Smooth muscle cell of the brain vasculature (primary cell): ENCODE results near the gene BNIP3.

Source experiments
- DNase-seq: peaks from one replicate; pipeline ENCODE4 v3.0.0-alpha.2; 2012; ENCODE audit warnings: low read depth, low spot score

Gene BNIP3

DNA sequence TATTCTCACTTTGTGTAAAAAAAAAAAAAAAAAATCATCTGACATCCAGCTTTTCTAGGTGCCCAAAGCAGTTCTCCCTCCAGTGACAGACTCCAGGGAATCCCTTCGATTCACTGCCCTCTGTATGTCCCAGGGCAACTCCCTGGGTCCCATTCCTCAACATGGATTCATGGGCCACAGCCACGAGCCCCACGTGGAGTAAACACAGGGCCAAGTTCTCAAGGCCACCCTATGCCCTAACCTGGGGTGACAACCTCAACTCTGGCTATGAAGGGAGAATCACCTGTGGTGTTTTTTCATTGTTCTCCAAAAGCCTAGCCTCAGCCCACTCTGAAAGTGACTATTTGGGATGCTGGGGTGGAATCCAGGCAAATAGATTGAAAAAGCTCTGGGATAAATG, 3.4 kb downstream of the BNIP3 start:
- no peak for DNase-seq

DNA sequence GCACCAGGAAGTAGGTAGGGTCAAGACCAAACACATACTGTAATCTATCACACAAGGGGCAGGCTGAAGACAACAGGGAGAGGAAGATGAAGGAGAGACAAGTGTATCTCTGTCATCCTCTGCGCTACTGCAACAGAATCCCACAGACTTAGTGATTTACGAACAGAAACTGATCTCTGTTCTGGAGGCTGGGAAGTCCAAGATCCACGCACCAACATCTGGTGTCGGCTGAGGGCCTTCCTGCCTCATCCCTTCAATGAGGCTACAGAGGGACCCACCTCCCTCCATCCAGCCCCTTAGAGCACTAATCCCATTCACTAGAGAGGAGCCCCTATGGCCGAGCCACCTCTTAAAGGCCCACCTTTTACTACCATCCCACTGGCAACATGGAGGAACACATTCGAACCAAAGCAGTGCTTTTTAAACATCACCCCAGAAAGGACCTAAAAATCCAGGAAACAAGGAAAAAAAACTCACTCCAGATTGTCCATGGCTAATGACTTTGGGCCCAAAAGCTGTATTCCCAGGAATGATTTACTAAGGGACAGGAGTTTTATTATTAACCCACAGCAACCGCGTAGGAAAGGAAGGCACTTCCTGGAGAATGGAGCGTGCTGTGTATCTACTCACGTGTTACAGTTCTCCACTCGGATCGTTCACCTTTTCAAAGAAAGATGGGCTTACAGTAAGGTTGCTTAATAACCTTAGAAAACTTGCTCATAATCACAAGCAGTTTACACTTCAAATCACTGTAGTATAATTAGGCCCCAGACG, 4.2 kb downstream of the BNIP3 start:
- no peak for DNase-seq

DNA sequence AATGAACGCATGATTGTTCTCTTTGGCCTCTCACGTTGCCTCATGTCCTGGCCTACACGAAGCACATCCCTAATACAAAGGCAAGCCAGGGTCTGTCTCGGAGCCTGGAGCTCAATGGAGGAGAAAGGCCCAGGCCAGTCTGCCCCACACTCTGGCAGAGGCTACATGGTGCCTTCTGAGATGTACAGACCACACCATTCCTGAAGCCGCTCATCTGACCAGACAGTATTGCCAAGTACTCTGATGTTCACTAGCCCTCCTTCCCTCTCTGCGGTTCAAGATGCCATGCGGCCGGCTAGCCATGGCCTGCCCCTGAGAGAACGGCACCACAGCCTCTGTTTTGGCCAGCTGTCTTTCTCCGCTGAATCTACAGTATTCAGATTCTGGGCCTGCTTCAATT, 5.9 kb downstream of the BNIP3 start:
- no peak for DNase-seq

DNA sequence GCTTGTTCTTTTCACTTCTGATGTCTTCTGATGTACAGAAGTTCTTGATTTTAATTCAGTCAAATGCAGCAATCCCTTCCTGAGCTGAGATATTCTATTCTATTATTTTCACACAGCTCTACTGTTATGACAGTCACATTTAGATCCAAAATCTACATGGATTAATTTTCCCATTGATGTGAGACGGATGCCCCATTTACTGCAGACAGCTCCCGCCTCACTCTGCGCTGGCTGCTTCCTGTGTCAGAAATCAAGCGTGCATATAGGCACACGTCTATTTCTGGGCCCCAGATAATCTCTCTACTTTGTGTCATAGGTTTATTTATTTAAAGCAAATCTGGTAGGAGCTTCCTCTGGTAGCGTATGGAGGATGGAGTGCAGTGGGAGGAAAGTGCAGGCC, 6.7 kb downstream of the BNIP3 start:
- no peak for DNase-seq

DNA sequence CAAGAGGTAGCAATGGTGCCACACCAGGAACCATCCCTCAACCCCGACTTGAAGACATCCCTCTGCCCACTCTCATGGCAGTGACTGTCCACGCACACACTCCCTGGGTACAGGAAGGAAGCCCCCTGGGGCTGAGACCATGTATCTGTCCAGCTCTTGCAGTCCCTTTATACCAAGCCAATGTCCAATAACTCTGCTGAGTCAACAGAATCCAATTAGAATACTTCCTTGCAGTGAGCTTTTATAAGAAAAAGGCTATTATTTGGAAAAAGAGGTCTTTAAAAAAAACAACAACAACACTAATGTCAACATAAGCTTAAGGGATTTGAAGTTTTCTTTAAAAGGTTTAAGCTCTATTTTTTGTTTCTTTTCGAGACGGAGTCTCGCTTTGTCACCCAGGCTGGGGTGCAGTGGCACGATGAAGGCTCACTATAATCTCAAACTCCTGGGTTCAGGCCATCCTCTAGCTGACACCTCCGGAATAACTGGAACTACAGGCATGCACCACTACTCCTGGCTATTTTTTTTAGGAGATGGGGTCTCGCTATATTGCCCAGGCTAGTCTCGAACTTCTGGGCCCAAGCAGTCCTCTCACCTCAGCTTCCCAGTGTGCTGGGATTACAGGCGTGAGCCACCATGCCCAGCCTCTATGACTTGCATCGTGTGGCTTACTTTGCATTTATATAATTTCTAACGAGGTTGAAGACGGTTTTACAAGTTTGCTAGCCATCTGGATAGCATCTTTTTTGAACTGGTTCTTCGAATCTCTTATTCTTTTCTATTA, 7.5 kb downstream of the BNIP3 start:
- no peak for DNase-seq

GRCh38 chr10:131973160-131973951, 8.4 kb downstream of the BNIP3 start:
- no peak for DNase-seq

DNA sequence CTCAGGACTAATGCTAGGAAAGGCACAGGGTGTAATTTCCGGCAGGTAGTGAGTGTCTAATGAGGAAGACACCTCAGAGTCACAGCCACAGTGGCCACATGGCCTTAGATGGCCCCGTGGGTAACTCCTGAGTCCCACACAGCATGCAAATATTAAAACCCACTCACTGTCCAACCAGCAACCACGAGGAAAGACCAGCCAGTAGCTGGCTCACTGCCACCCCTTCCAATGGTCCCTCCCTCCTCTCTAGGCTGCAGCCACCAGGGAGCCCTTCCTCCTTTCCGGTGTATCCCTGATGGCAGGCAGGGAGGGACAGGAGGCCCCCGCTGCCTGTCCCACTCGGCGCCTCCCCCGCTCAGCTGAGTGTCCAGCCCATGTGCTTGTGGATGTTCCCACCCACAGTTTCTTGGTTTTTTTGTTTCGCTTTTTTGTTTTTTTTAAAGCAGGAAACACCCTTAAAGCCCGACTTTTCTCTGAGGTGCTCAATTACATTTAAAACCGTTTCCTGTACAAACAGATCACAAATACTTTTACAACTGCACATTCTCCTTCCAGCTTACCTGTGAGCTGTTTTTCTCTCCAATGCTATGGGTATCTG, 9.2 kb downstream of the BNIP3 start:
- DNase-seq = peak; percentile 23

GRCh38 chr10:131971591-131971990, 10.1 kb downstream of the BNIP3 start:
- DNase-seq = no peak

GRCh38 chr10:131970946-131971345, 10.8 kb downstream of the BNIP3 start:
- DNase-seq = no peak

- no peak for DNase-seq
These were observed 12.8 kb downstream of the BNIP3 start for GRCh38 chr10:131968949-131969348.

DNA sequence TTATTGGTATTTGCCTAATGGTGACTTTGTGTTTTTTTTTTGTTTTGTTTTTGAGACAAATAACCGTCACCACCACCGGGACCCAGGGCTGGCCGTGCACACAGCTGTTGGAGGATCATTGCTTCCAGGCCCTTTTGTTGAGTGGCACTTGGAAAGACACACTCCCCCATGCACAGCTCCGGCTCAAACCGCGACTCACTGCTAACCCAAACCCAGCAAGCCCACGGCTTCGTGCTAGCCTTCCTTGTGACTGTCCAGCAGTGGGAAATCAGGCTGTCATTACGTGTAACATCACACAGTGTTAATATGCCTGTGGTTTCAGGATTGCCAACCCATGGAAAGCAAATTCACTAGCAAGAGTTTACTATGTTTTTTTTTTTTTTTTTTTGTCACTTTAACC, 17.4 kb downstream of the BNIP3 start:
- DNase-seq = no peak

DNA sequence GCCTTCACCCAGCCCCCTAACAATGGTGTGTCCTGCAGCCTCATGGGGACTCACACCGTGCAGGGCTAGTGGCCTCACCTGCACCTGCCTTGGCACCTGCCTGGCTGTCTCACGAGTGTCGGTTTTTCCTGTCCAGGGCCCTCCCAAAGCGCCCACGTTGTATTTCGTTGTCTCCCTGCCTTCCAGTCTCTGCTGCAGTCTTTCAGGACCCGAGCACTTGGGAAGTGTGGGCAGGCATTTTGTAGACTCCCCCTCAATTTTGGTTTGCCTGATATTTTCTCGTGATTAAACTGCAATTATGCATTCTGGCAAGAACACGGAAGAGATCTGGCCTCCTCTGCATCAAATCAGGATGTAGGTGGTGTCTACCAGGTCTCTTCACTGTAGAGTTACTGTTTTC, 17.9 kb downstream of the BNIP3 start:
- DNase-seq = no peak

DNA sequence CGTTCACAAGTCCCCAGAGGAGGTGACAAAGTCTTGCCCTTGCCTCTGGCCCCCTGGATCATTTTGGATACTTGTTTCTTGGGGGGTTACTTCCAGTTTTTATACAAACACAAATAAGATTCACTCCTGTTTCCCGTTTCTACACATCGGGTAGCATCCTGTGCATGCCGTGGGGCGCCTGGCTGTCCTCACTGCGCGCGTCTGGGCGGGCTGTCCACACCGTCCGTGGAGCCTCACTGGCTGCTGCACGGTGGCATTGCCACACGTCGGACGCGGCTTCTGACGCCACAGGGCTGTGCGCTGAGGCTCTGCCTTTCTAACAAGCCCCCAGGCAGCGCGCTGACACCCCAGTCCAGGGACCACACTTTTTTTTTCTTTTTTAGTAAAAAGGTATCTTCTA, 18.4 kb downstream of the BNIP3 start:
- no peak for DNase-seq

DNA sequence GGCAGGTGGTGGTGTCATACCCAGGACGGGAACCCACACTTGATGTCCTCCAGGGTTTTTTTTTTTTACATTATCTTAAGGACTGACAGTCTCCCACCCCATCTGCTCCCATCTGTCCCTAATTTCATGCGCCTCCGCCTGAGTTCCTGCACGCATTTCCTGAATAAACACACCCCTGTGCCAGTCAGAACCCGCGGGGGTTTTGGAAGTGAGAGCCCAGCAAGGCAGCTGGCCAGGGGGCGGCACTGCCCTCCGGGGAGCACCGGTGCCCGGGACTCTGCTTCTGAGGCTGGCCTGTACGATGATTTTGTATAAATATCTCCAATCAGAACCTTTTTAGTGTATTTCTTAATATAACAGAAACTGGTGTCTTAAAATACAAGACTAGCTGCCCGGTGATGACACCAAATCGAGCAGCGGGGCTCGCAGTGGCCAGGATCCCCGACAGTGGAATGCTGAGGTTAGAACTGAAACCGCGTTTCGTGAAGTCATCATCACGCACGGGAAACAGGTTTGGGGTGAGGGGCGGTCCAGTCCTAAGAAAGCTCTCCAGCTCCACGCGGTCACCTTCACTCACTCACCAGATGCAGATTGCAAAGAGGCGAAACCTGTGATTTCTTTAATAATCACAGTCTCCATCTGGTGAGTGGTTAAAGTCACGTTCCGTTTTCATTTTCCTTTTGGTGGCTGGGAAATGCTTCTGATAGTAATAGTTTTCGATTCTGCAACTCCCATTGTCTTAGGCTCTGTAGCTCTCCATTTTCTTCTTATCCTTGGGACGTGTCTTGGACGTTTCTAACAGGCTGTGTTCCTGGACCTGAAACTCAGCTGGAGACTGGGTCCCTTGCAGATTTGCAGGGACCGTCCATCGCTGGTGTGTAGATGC, 19.7 kb downstream of the BNIP3 start:
- no peak for DNase-seq

GRCh38 chr10:131961047-131961776, 20.5 kb downstream of the BNIP3 start:
- DNase-seq = no peak

- DNase-seq = no peak
These were observed 21.1 kb downstream of the BNIP3 start for GRCh38 chr10:131960631-131961046.

DNA sequence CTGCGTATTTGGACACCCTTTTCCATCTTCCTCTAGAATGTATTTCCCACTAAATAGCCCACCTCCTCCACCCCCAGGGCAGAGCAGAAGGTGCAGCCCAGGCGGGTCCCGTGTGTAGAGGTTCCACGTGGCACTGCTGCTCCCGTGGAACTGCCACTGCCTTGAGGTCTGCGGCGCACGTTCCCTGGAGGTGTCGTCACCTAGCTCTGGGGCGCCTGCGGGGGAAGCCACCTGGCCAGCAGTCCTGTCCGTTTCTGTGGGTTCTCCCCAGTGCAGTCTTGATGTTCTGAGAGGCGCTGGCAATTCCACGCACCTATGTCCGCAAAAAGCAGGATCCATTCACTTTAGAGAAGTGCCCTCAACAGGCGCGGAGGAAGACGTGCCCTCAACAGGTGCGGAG, 21.9 kb downstream of the BNIP3 start:
- DNase-seq = no peak

DNA sequence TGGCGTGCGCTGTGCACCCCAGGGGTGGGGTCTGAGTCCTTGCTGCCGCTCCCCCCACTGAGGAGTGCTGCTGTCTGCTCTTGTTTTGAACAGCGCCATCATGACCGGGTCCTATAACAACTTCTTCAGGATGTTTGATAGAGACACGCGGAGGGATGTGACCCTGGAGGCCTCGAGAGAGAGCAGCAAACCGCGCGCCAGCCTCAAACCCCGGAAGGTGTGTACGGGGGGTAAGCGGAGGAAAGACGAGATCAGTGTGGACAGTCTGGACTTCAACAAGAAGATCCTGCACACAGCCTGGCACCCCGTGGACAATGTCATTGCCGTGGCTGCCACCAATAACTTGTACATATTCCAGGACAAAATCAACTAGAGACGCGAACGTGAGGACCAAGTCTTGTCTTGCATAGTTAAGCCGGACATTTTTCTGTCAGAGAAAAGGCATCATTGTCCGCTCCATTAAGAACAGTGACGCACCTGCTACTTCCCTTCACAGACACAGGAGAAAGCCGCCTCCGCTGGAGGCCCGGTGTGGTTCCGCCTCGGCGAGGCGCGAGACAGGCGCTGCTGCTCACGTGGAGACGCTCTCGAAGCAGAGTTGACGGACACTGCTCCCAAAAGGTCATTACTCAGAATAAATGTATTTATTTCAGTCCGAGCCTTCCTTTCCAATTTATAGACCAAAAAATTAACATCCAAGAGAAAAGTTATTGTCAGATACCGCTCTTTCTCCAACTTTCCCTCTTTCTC, 26.0 kb downstream of the BNIP3 start:
- no peak for DNase-seq

- no peak for DNase-seq
These were observed 27.3 kb downstream of the BNIP3 start for GRCh38 chr10:131954356-131954965.
